HG03064 (cell line): ENCODE results near the gene EEPD1.
"Not testable (repeated sequence)": the region's sequence is repeated elsewhere in the genome, so short reads cannot be mapped to it uniquely, and the experiment has no call there.

Experiments used
- ATAC-seq: cut with Tn5 transposase; IDR thresholded peaks from one replicate; pipeline ENCODE4 v1.9.1; 2021; ENCODE audit warnings: low read depth; ENCODE audit not compliant: unreplicated experiment

The EEPD1 gene

GRCh38 chr7:36152756-36153570 lies at the start of gene EEPD1:
Gene EEPD1, plus strand, starts transcription at chr7:36153254. Its CDS starts 1,071 bp downstream, at chr7:36154325.
- ATAC-seq = peak; percentile 96

GRCh38 chr7:36103837-36104561 lies 49.1 kb upstream of the EEPD1 start:
- no peak for ATAC-seq

- ATAC-seq = not testable (repeated sequence)
These were observed 45.8 kb upstream of the EEPD1 start for GRCh38 chr7:36106972-36107908.

GRCh38 chr7:36107926-36108631 lies 45.0 kb upstream of the EEPD1 start:
- ATAC-seq = no peak

GRCh38 chr7:36109013-36109627 lies 43.9 kb upstream of the EEPD1 start:
- ATAC-seq = no peak

GRCh38 chr7:36110584-36110983 lies 42.5 kb upstream of the EEPD1 start:
- ATAC-seq = no peak

GRCh38 chr7:36112969-36113368 lies 40.1 kb upstream of the EEPD1 start:
- no peak for ATAC-seq

GRCh38 chr7:36114355-36114754 lies 38.7 kb upstream of the EEPD1 start:
- ATAC-seq = no peak

- peak; percentile 99 for ATAC-seq
These were observed 37.4 kb upstream of the EEPD1 start for GRCh38 chr7:36115448-36116321.

- ATAC-seq = no peak
These were observed 36.5 kb upstream of the EEPD1 start for GRCh38 chr7:36116347-36117202.

- ATAC-seq = no peak
These were observed 35.7 kb upstream of the EEPD1 start for GRCh38 chr7:36117203-36117840.

- ATAC-seq = no peak
These were observed 34.7 kb upstream of the EEPD1 start for GRCh38 chr7:36118344-36118743.

GRCh38 chr7:36119005-36119706 lies 33.9 kb upstream of the EEPD1 start:
- ATAC-seq = no peak

- ATAC-seq = not testable (repeated sequence)
These were observed 32.9 kb upstream of the EEPD1 start for GRCh38 chr7:36119983-36120646.

GRCh38 chr7:36125630-36126029 lies 27.4 kb upstream of the EEPD1 start:
- ATAC-seq = not testable (repeated sequence)

GRCh38 chr7:36127075-36127740 lies 25.8 kb upstream of the EEPD1 start:
- no peak for ATAC-seq
